SK-N-SH (cell line): ENCODE data around the gene FUS. TPM values are rescaled to one million over a fixed set of nuclear protein-coding genes. Genes with fewer than 3 reads are reported as not detected.

Experiments
- CTCF ChIA-PET: fragments of 300-600, 350-600 bp; formaldehyde crosslinking; extraction: SDS; loops from one replicate; lab custom pipeline; 2021; lab: Yijun Ruan, JAX
- POLR2A ChIA-PET: fragments of 350-600 bp; sonication (Branson Sonifier 250); formaldehyde crosslinking; extraction: SDS; loops from one replicate; lab custom pipeline; 2020; ENCODE audit warnings: antibody characterized with exemption, inconsistent platforms; lab: Yijun Ruan, JAX
- DNase-seq: peaks from one replicate; pipeline ENCODE4 v3.0.0; 2012
- H2AFZ ChIP-seq: fragments of 200-600 bp; sonication (generic); 2 replicates; pipeline ENCODE4 v1.8.1; 2016; ENCODE audit warnings: antibody characterized with exemption, mild to moderate bottlenecking, low read depth
- H3F3A ChIP-seq: fragments of 200-600 bp; sonication (generic); replicated peaks from 2 replicates; pipeline ENCODE3; 2016; ENCODE audit warnings: antibody characterized with exemption, mild to moderate bottlenecking; ENCODE audit not compliant: insufficient read depth
- H3K27ac ChIP-seq, 2 experiments: fragments of 200-500 bp in 1 of 2; fragments of 200-600 bp in 1 of 2; sonication (Bioruptor generic) in 1 of 2; sonication (generic), shearing (Covaris generic) in 1 of 2; 2 replicates each; pipeline versions ENCODE4 v1.5.1 to v1.6.1; 2014 to 2016; ENCODE audit warnings: low read depth in 2 of 2, inconsistent platforms in 1 of 2, low read length in 1 of 2, mild to moderate bottlenecking in 1 of 2, mixed read lengths in 1 of 2
- H3K27me3 ChIP-seq: fragments of 200-600 bp; sonication (generic), shearing (Covaris generic); 2 replicates; pipeline ENCODE4 v1.6.1; 2016; ENCODE audit warnings: mixed run types; ENCODE audit not compliant: insufficient read depth
- H3K36me3 ChIP-seq, 2 experiments: fragments of 200-500 bp in 1 of 2; fragments of 200-600 bp in 1 of 2; sonication (Bioruptor generic) in 1 of 2; sonication (generic) in 1 of 2; replicated peaks in 1 of 2; 2 replicates each; pipeline versions ENCODE3 to v1.5.1; 2014 to 2016; ENCODE audit warnings: low read length in 1 of 2, mild to moderate bottlenecking in 1 of 2; ENCODE audit not compliant: insufficient read depth in 2 of 2, control insufficient read depth in 1 of 2
- H3K4me1 ChIP-seq, 2 experiments: fragments of 200-500 bp in 1 of 2; fragments of 200-600 bp in 1 of 2; sonication (Bioruptor generic) in 1 of 2; sonication (generic), shearing (Covaris generic) in 1 of 2; 2 replicates each; pipeline versions ENCODE4 v1.5.1 to v1.6.1; 2014 to 2016; ENCODE audit warnings: low read depth in 1 of 2, low read length in 1 of 2, mixed run types in 1 of 2; ENCODE audit not compliant: insufficient read depth in 2 of 2, control insufficient read depth in 1 of 2
- H3K4me2 ChIP-seq: fragments of 200-600 bp; sonication (generic), shearing (Covaris generic); 2 replicates; pipeline ENCODE4 v1.6.1; 2017; ENCODE audit warnings: mixed run types
- H3K4me3 ChIP-seq, 2 experiments: fragments of 200-500 bp in 1 of 2; fragments of 200-600 bp in 1 of 2; sonication (Bioruptor generic) in 1 of 2; sonication (generic), shearing (Covaris generic) in 1 of 2; 2 replicates each; pipeline versions ENCODE4 v1.5.1 to v1.8.1; 2014 to 2016; ENCODE audit warnings: low read depth in 2 of 2, inconsistent platforms in 1 of 2, low read length in 1 of 2, mild to moderate bottlenecking in 1 of 2, mixed read lengths in 1 of 2, moderate library complexity in 1 of 2
- H3K79me2 ChIP-seq: fragments of 200-600 bp; sonication (generic); 2 replicates; pipeline ENCODE4 v1.8.1; 2017; ENCODE audit warnings: mild to moderate bottlenecking; ENCODE audit not compliant: insufficient read depth
- H3K9ac ChIP-seq: fragments of 200-600 bp; sonication (generic); 2 replicates; pipeline ENCODE4 v1.6.1; 2017; ENCODE audit warnings: mixed run types
- H3K9me2 ChIP-seq: fragments of 200-600 bp; sonication (generic); 2 replicates; pipeline ENCODE4 v1.6.1; 2017; ENCODE audit warnings: mixed run types
- H3K9me3 ChIP-seq: fragments of 200-600 bp; sonication (generic); 2 replicates; pipeline ENCODE4 v1.6.1; 2017; ENCODE audit warnings: mixed run types, mild to moderate bottlenecking, moderate library complexity
- H4K20me1 ChIP-seq: fragments of 200-600 bp; sonication (generic); 2 replicates; pipeline ENCODE4 v1.6.1; 2017; ENCODE audit warnings: mild to moderate bottlenecking, mixed run types; ENCODE audit not compliant: insufficient read depth
- EP300 ChIP-seq, 2 experiments: IDR thresholded peaks; 2 replicates each; pipeline versions ENCODE4 v1.4.0 to v1.6.1; 2012; ENCODE audit warnings: borderline replicate concordance in 1 of 2, low read depth in 1 of 2, low read length in 1 of 2
- EZH2phosphoT487 ChIP-seq: fragments of 200-600 bp; sonication (generic); IDR thresholded peaks from 2 replicates; pipeline ENCODE4 v1.6.1; 2017; ENCODE audit warnings: low read depth, mixed run types, mild to moderate bottlenecking, antibody characterized with exemption, moderate library complexity, borderline replicate concordance
- FOSL2 ChIP-seq: IDR thresholded peaks from 2 replicates; pipeline ENCODE4 v1.4.0; 2012; ENCODE audit warnings: low read depth, mild to moderate bottlenecking, moderate library complexity, borderline replicate concordance
- FOXM1 ChIP-seq: IDR thresholded peaks from 2 replicates; pipeline ENCODE4 v1.4.0; 2012; ENCODE audit warnings: low read depth, mild to moderate bottlenecking
- MAX ChIP-seq: IDR thresholded peaks from 2 replicates; pipeline ENCODE4 v1.4.0; 2012; ENCODE audit warnings: low read depth
- MXI1 ChIP-seq: IDR thresholded peaks from 2 replicates; pipeline ENCODE4 v1.6.1; 2012; ENCODE audit warnings: mild to moderate bottlenecking, low read depth, low read length, improper control_type of control experiment
- NRF1 ChIP-seq: IDR thresholded peaks from 2 replicates; pipeline ENCODE4 v1.6.1; 2012; ENCODE audit warnings: low read depth, mild to moderate bottlenecking, low read length
- RAD21 ChIP-seq: IDR thresholded peaks from 2 replicates; pipeline ENCODE4 v1.6.1; 2012; ENCODE audit warnings: mild to moderate bottlenecking, low read length
- RCOR1 ChIP-seq: fragments of 150-350 bp; IDR thresholded peaks from 2 replicates; pipeline ENCODE4 v1.6.1; 2017; ENCODE audit warnings: antibody characterized with exemption, low read length
- RFX5 ChIP-seq: IDR thresholded peaks from 2 replicates; pipeline ENCODE4 v1.6.1; 2012; ENCODE audit warnings: mild to moderate bottlenecking, improper control_type of control experiment, low read length
- RXRA ChIP-seq: IDR thresholded peaks from 2 replicates; pipeline ENCODE4 v1.4.0; 2012; ENCODE audit warnings: low read depth, mild to moderate bottlenecking, borderline replicate concordance
- TCF12 ChIP-seq: IDR thresholded peaks from 2 replicates; pipeline ENCODE4 v1.4.0; 2012
- TEAD4 ChIP-seq: IDR thresholded peaks from 2 replicates; pipeline ENCODE4 v1.4.0; 2012; ENCODE audit warnings: mild to moderate bottlenecking, borderline replicate concordance; ENCODE audit not compliant: insufficient read depth
- USF1 ChIP-seq: IDR thresholded peaks from 2 replicates; pipeline ENCODE4 v1.4.0; 2012; ENCODE audit warnings: low read depth, borderline replicate concordance
- YY1 ChIP-seq: IDR thresholded peaks from 2 replicates; pipeline ENCODE4 v1.4.0; 2012; ENCODE audit warnings: low read depth, mild to moderate bottlenecking
- ZBTB33 ChIP-seq: IDR thresholded peaks from 2 replicates; pipeline ENCODE4 v1.4.0; 2012; ENCODE audit warnings: low read depth, borderline replicate concordance
- WGBS: methylation state at CpG from one replicate; pipeline ENCODE4 v1.1.6; 2017; ENCODE audit warnings: low lambda C conversion rate; 5-methylcytosine and 5-hydroxymethylcytosine counted together
- polyA plus RNA-seq, 3 experiments: library from polyadenylated mRNA; depleted of rRNA; stranded (reverse); fragments of >200 nt; gene quantifications; 2 replicates each; pipeline ENCODE4 v1.2.3, GENCODE V29; 2012
- TF ChIP-seq, protein P1 (sequence below): fragments of 150-350 bp; IDR thresholded peaks from 2 replicates; pipeline ENCODE4 v1.6.1; 2017; ENCODE audit warnings: antibody characterized with exemption, low read length, low read depth, borderline replicate concordance

FUS gene
- polyA plus RNA-seq, 1 of the 3 experiments (the other 2 are of a cell fraction), result 429 TPM

GRCh38 chr16:31179747-31180459 lies at the start of gene FUS (continued):
- no peak for TF ChIP-seq MXI1
- no peak for TF ChIP-seq EZH2phosphoT487
- no peak for TF ChIP-seq RXRA
- TF ChIP-seq YY1, result peak; percentile 91
- TF ChIP-seq MAX, result peak; percentile 69; the same call in 1 of the 2 replicates
- TF ChIP-seq FOXM1, result 0 out of 2 replicates have a peak, but pooled peaks have one; percentile 12
- no peak for TF ChIP-seq RAD21
- TF ChIP-seq RFX5, result no peak
- TF ChIP-seq EP300 (IDR thresholded peaks at IDR 0.05; ENCODE audit: borderline replicate concordance in 1 of 2, low read depth in 1 of 2, low read length in 1 of 2), result peak in 1 of 2 experiments; percentile 53; a peak in 1 of 4 replicates
- peak; percentile 18; the same call in 1 of the 2 replicates for TF ChIP-seq TCF12
- TF ChIP-seq, protein P1, sequence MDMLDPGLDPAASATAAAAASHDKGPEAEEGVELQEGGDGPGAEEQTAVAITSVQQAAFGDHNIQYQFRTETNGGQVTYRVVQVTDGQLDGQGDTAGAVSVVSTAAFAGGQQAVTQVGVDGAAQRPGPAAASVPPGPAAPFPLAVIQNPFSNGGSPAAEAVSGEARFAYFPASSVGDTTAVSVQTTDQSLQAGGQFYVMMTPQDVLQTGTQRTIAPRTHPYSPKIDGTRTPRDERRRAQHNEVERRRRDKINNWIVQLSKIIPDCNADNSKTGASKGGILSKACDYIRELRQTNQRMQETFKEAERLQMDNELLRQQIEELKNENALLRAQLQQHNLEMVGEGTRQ, result no peak
- no peak for TF ChIP-seq TEAD4

GRCh38 chr16:31130336-31130891 lies 49.5 kb upstream of the FUS start:
- H3K36me3 ChIP-seq, result peaks cover 0 to 13% of the 10 kb centered on the region in 2 experiments
- H3F3A ChIP-seq, result no peaks in the 10 kb centered on the region
- H3K4me3 ChIP-seq, result no peak overlapping the region
- H3K9me3 ChIP-seq, result no peaks in the 10 kb centered on the region
- H3K9me2 ChIP-seq, result no peaks in the 10 kb centered on the region
- peaks cover 0 to 20% of the 10 kb centered on the region in 2 experiments; a peak in 1 of 4 replicates for H3K4me1 ChIP-seq
- TF ChIP-seq MXI1, result no peak
- TF ChIP-seq, all 33 proteins: peak for 0
- POLR2A ChIA-PET, result interaction anchor here (0.9 to 1.9 kb wide), 3 partner anchors 9 to 13 kb away, joined by 3 to 4 read pairs (median 4); partner anchors contain the start of gene KAT8
- DNase-seq, result no peak
- no peak overlapping the region for H2AFZ ChIP-seq
- 100% methylated on average over 3 of the region's 10 CpGs for WGBS
- H3K79me2 ChIP-seq, result no peaks in the 10 kb centered on the region
- CTCF ChIA-PET, result interaction anchor here (3.9 kb wide), 1 partner anchor 12 kb away, joined by 17 read pairs; no protein-coding TSS in a partner anchor
- no peak overlapping the region for H3K27ac ChIP-seq
- no peak overlapping the region for H3K4me2 ChIP-seq
- H3K9ac ChIP-seq, result no peak overlapping the region
- H3K27me3 ChIP-seq, result no peaks in the 10 kb centered on the region
- H4K20me1 ChIP-seq, result no peaks in the 10 kb centered on the region

DNA sequence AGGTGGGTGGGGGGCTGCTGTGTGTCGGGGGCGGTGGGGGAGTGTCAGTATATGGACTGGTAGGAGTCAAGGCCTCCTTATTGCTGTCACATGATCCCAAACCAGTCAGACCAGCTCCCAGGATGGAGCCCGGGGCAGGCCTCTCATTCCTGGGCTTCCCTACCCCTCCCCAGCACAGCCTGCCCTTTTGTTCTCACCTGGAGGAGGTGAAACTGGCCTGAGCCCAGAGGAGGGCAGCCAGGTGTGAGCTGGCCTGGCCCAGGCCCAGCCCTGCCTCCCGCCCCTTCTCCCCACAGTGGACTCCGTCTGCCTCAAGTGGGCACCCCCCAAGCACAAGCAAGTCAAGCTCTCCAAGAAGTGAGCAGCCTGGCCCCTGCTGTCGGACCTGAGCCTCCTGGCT lies 49.0 kb upstream of the FUS start:
- DNase-seq, result no peak
- Histone ChIP-seq H3K9me3 (no peaks in the 10 kb centered on the region), H3K27ac (no peak overlapping the region), H3K36me3 (peaks cover 0 to 13% of the 10 kb centered on the region in 2 experiments), H3F3A (no peaks in the 10 kb centered on the region), H3K27me3 (no peaks in the 10 kb centered on the region), H3K9me2 (no peaks in the 10 kb centered on the region), H3K4me2 (no peak overlapping the region), H3K79me2 (no peaks in the 10 kb centered on the region), H3K4me1 (peaks cover 0 to 20% of the 10 kb centered on the region in 2 experiments; a peak in 1 of 4 replicates), H4K20me1 (no peaks in the 10 kb centered on the region), H3K9ac (no peak overlapping the region), H2AFZ (no peak overlapping the region), H3K4me3 (no peak overlapping the region)
- WGBS, result 93% methylated on average over 2 of the region's 6 CpGs
- no peak for TF ChIP-seq USF1
- no peak for TF ChIP-seq NRF1
- no peak for TF ChIP-seq FOSL2
- TF ChIP-seq TCF12, result no peak
- no peak for TF ChIP-seq ZBTB33
- TF ChIP-seq, protein P1, result no peak
- no peak for TF ChIP-seq RCOR1
- TF ChIP-seq EP300 (IDR thresholded peaks at IDR 0.05; ENCODE audit: borderline replicate concordance in 1 of 2, low read depth in 1 of 2, low read length in 1 of 2), result no peak
- no peak for TF ChIP-seq MAX
- CTCF ChIA-PET, result interaction anchor here (0.8 to 3.9 kb wide), 2 partner anchors 12 to 13 kb away, joined by 3 to 17 read pairs; partner anchors contain the start of gene KAT8
- POLR2A ChIA-PET, result interaction anchor here (0.9 to 1.9 kb wide), 3 partner anchors 9 to 14 kb away, joined by 3 to 4 read pairs (median 4); partner anchors contain the start of gene KAT8
